K562 (cell line): ENCODE measurements around the gene TTC23L. TPM values are rescaled to one million over a fixed set of nuclear protein-coding genes. Genes with fewer than 3 reads are reported as not detected.

Source experiments
- BCL6 ChIP-seq: fragments of 250-450 bp; sonication (Bioruptor Pico); IDR thresholded peaks from 2 replicates; pipeline ENCODE4 v1.4.0; 2020
- MCM7 ChIP-seq, 2 experiments: fragments of 450-650 bp; IDR thresholded peaks; 2 replicates each; pipeline ENCODE4 v1.6.1; 2016 to 2018
- PPARD ChIP-seq: fragments of 250-450 bp; sonication (Bioruptor Pico); IDR thresholded peaks from 2 replicates; pipeline ENCODE4 v1.8.0; 2022; ENCODE audit warnings: inconsistent platforms, mild to moderate bottlenecking, moderate library complexity
- RBBP5 ChIP-seq: fragments of 200-600 bp; sonication (generic); IDR thresholded peaks from 2 replicates; pipeline ENCODE4 v1.6.1; 2012; ENCODE audit warnings: borderline replicate concordance, mild to moderate bottlenecking, low read length, control low read depth, inconsistent platforms; ENCODE audit not compliant: insufficient read depth, poor library complexity, severe bottlenecking
- RBM22 ChIP-seq: fragments of 200-400 bp; formaldehyde crosslinking; IDR thresholded peaks from 2 replicates; pipeline ENCODE4 v1.6.1; 2018; ENCODE audit warnings: low read length, low read depth; ENCODE audit not compliant: poor library complexity, severe bottlenecking
- SMAD2 ChIP-seq: fragments of 150-350 bp; IDR thresholded peaks from 2 replicates; pipeline ENCODE4 v1.6.1; 2014; ENCODE audit warnings: low read depth, mild to moderate bottlenecking, low read length
- SMARCC2 ChIP-seq: fragments of 450-650 bp; IDR thresholded peaks from 2 replicates; pipeline ENCODE4 v1.6.1; 2017; ENCODE audit warnings: antibody characterized with exemption, moderate library complexity, mild to moderate bottlenecking, low read depth
- SRF ChIP-seq, 2 experiments: fragments of 250-450, 450-650 bp in 1 of 2; sonication (Bioruptor Pico) in 1 of 2; sonication (generic) in 1 of 2; formaldehyde crosslinking; IDR thresholded peaks; 2 replicates each; pipeline versions ENCODE4 v1.5.0 to v1.5.1; 2020 to 2022; ENCODE audit warnings: mild to moderate bottlenecking in 1 of 2, missing genetic modification reagents in 1 of 2
- STAT5B ChIP-seq: fragments of 250-450 bp; sonication (Bioruptor Pico); IDR thresholded peaks from 2 replicates; pipeline ENCODE4 v1.8.0; 2021; ENCODE audit warnings: mild to moderate bottlenecking, inconsistent platforms
- TEAD2 ChIP-seq: fragments of 450-650 bp; IDR thresholded peaks from 2 replicates; pipeline ENCODE4 v1.6.1; 2016; ENCODE audit warnings: missing genetic modification characterization, control low read depth, missing compliant biosample characterization
- TRIM28 ChIP-seq: fragments of 450-650 bp; IDR thresholded peaks from 2 replicates; pipeline ENCODE4 v1.6.1; 2017
- UBTF ChIP-seq, 2 experiments: IDR thresholded peaks; 2 replicates each; pipeline ENCODE4 v1.6.1; 2012; ENCODE audit warnings: improper control_type of control experiment in 2 of 2, low read depth in 2 of 2, low read length in 2 of 2, borderline replicate concordance in 1 of 2
- ZKSCAN1 ChIP-seq: fragments of 150-350 bp; IDR thresholded peaks from 2 replicates; pipeline ENCODE4 v1.6.1; 2016; ENCODE audit warnings: low read depth, low read length
- ZKSCAN3 ChIP-seq: fragments of 250-450 bp; sonication (Bioruptor Pico); IDR thresholded peaks from 2 replicates; pipeline ENCODE4 v1.4.0; 2020
- polyA plus RNA-seq, 8 experiments: library from polyadenylated mRNA; depleted of rRNA in 4 of 8; stranded (reverse) in 5 of 8; unstranded in 3 of 8; fragments of >200 nt; fragmentation: Nextera tagmentation in 2 of 8; fragmentation: Illumina TruSeq in 1 of 8; extraction: Ambion mirVana in 2 of 8; extraction: Trizol in 1 of 8; gene quantifications; 2 replicates each; pipeline versions ENCODE4 v1.2.1 to v1.2.3, GENCODE V29; 2011 to 2014; ENCODE audit warnings: inconsistent platforms in 1 of 8, missing spikeins in 1 of 8
- total RNA-seq, 7 experiments: library from RNA; depleted of rRNA in 6 of 7; stranded (reverse); fragments of >200 nt in 6 of 7; fragmentation: Illumina TruSeq in 2 of 7; extraction: Trizol in 2 of 7; gene quantifications; 2 replicates each; pipeline versions ENCODE4 v1.2.1 to v1.2.3, GENCODE V29; 2011 to 2021; ENCODE audit warnings: low replicate concordance in 1 of 7
- TF ChIP-seq, protein P1 (sequence below): fragments of 450-650 bp; formaldehyde crosslinking; IDR thresholded peaks from 2 replicates; pipeline ENCODE4 v1.4.0; 2020; ENCODE audit warnings: mild to moderate bottlenecking, moderate library complexity
- TF ChIP-seq, protein P2 (sequence below): fragments of 450-650 bp; IDR thresholded peaks from 2 replicates; pipeline ENCODE4 v1.6.1; 2016
- TF ChIP-seq, protein P3 (sequence below): sonication (generic); IDR thresholded peaks from 2 replicates; pipeline ENCODE4 v1.6.1; 2016
- TF ChIP-seq, protein P4 (sequence below), 2 experiments: fragments of 200-800 bp in 1 of 2; sonication (Bioruptor generic) in 1 of 2; sonication (generic) in 1 of 2; formaldehyde crosslinking in 1 of 2; IDR thresholded peaks in 1 of 2; conservative IDR thresholded peaks in 1 of 2; 2 replicates each; pipeline versions ENCODE4 v1.5.0 to v1.6.1; 2016 to 2020; ENCODE audit warnings: missing compliant biosample characterization in 1 of 2, missing genetic modification characterization in 1 of 2, missing genetic modification reagents in 1 of 2
- TF ChIP-seq, protein P5 (sequence below): fragments of 450-650 bp; IDR thresholded peaks from 2 replicates; pipeline ENCODE4 v1.6.1; 2016; ENCODE audit warnings: missing biosample characterization, missing genetic modification characterization

The TTC23L gene
- total and polyA plus RNA-seq, 9 of the 15 experiments (the other 6 are each of a cell fraction or from before 2014, with no cell fraction given), result 0.03 to 0.32 (median 0.14) TPM; not detected in 2

GRCh38 chr5:34923694-34924461 is 84.9 kb downstream of the TTC23L start (continued):
- TF ChIP-seq, protein P1, sequence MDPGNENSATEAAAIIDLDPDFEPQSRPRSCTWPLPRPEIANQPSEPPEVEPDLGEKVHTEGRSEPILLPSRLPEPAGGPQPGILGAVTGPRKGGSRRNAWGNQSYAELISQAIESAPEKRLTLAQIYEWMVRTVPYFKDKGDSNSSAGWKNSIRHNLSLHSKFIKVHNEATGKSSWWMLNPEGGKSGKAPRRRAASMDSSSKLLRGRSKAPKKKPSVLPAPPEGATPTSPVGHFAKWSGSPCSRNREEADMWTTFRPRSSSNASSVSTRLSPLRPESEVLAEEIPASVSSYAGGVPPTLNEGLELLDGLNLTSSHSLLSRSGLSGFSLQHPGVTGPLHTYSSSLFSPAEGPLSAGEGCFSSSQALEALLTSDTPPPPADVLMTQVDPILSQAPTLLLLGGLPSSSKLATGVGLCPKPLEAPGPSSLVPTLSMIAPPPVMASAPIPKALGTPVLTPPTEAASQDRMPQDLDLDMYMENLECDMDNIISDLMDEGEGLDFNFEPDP (CRISPR knock-in tag), result no peak
- TF ChIP-seq TRIM28 (peak; percentile 57; the same call in 1 of the 2 replicates), ZKSCAN3 (no peak), STAT5B (CRISPR knock-in tag) (no peak), TEAD2 (0 out of 2 replicates have a peak, but pooled peaks have one; percentile 10), SRF (CRISPR knock-in tag; IDR thresholded peaks at IDR 0.05) (no peak), PPARD (CRISPR knock-in tag) (no peak), RBBP5 (no peak), SMARCC2 (peak; percentile 99), UBTF (IDR thresholded peaks at IDR 0.05; ENCODE audit: borderline replicate concordance in 1 of 2, low read depth in 2 of 2, low read length in 2 of 2) (no peak), SMAD2 (no peak), RBM22 (no peak), BCL6 (CRISPR knock-in tag) (no peak), MCM7 (IDR thresholded peaks at IDR 0.05) (no peak), ZKSCAN1 (no peak)
- TF ChIP-seq, protein P2, sequence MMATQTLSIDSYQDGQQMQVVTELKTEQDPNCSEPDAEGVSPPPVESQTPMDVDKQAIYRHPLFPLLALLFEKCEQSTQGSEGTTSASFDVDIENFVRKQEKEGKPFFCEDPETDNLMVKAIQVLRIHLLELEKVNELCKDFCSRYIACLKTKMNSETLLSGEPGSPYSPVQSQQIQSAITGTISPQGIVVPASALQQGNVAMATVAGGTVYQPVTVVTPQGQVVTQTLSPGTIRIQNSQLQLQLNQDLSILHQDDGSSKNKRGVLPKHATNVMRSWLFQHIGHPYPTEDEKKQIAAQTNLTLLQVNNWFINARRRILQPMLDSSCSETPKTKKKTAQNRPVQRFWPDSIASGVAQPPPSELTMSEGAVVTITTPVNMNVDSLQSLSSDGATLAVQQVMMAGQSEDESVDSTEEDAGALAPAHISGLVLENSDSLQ, result 0 out of 2 replicates have a peak, but pooled peaks have one; percentile 17
- TF ChIP-seq, protein P3, sequence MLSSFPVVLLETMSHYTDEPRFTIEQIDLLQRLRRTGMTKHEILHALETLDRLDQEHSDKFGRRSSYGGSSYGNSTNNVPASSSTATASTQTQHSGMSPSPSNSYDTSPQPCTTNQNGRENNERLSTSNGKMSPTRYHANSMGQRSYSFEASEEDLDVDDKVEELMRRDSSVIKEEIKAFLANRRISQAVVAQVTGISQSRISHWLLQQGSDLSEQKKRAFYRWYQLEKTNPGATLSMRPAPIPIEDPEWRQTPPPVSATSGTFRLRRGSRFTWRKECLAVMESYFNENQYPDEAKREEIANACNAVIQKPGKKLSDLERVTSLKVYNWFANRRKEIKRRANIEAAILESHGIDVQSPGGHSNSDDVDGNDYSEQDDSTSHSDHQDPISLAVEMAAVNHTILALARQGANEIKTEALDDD, result 0 out of 2 replicates have a peak, but pooled peaks have one; percentile 42
- TF ChIP-seq, protein P4, sequence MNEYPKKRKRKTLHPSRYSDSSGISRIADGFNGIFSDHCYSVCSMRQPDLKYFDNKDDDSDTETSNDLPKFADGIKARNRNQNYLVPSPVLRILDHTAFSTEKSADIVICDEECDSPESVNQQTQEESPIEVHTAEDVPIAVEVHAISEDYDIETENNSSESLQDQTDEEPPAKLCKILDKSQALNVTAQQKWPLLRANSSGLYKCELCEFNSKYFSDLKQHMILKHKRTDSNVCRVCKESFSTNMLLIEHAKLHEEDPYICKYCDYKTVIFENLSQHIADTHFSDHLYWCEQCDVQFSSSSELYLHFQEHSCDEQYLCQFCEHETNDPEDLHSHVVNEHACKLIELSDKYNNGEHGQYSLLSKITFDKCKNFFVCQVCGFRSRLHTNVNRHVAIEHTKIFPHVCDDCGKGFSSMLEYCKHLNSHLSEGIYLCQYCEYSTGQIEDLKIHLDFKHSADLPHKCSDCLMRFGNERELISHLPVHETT (CRISPR knock-in tag; conservative IDR thresholded peaks at IDR 0.05 in 1 of 2, IDR thresholded peaks at IDR 0.05 in 1 of 2), result 0 out of 4 replicates have a peak, but pooled peaks of 1 of the 2 experiments have one; percentile 43
- TF ChIP-seq, protein P5, sequence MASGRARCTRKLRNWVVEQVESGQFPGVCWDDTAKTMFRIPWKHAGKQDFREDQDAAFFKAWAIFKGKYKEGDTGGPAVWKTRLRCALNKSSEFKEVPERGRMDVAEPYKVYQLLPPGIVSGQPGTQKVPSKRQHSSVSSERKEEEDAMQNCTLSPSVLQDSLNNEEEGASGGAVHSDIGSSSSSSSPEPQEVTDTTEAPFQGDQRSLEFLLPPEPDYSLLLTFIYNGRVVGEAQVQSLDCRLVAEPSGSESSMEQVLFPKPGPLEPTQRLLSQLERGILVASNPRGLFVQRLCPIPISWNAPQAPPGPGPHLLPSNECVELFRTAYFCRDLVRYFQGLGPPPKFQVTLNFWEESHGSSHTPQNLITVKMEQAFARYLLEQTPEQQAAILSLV, result no peak
